T-helper 1 cell treated with Interleukin-12 subunit alpha and Interleukin-12 subunit beta and Interleukin-4 antibody, amounts not matched to agents 30 μg/mL and 1 μg/mL, for 36 hours (primary cell): ENCODE measurements around the gene CCSER1.
"Not testable (repeated sequence)": the region's sequence is repeated elsewhere in the genome, so short reads cannot be mapped to it uniquely, and the experiment has no call there.

Source experiments
- H3K27ac Mint-ChIP-seq: one replicate; pipeline ENCODE4 v1.8.0; 2021; ENCODE audit warnings: mild to moderate bottlenecking, mixed read lengths
- H3K27me3 Mint-ChIP-seq: one replicate; pipeline ENCODE4 v1.8.0; 2021; ENCODE audit warnings: low read depth, mixed read lengths
- H3K36me3 Mint-ChIP-seq: one replicate; pipeline ENCODE4 v1.8.0; 2021; ENCODE audit warnings: low read depth, mixed read lengths
- H3K4me1 Mint-ChIP-seq: one replicate; pipeline ENCODE4 v1.8.0; 2021; ENCODE audit warnings: low read depth, mixed read lengths
- H3K4me3 Mint-ChIP-seq: one replicate; pipeline ENCODE4 v1.8.0; 2021; ENCODE audit warnings: mild to moderate bottlenecking, moderate library complexity, mixed read lengths
- H3K9me3 Mint-ChIP-seq: one replicate; pipeline ENCODE4 v1.8.0; 2021; ENCODE audit warnings: mixed read lengths

The CCSER1 gene

DNA sequence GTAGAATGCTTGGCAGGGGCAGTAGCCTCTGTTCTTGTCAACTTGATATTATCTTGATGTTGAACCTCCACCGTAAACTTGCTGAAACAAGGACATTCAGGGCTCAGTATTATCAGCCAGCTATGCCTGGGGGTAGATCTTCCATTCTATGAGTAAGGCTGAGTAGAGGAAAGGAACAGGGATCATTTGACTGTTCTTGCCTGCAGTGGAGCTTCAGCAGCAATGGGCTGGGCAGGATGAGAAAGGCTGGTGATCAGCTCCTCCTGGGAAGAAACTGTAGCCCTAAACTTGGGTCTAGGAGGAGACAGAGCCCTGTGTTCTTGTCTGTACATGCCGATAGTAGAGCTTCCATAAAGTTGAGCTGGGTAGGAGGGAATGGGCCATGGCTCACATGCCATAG lies 127.2 kb downstream of the CCSER1 start:
- Mint-ChIP-seq H3K27ac (no peak overlapping the region), H3K4me3 (no peak overlapping the region), H3K4me1 (no peaks in the 10 kb centered on the region), H3K27me3 (no peaks in the 10 kb centered on the region), H3K36me3 (no peaks in the 10 kb centered on the region), H3K9me3 (no peaks in the 10 kb centered on the region)

DNA sequence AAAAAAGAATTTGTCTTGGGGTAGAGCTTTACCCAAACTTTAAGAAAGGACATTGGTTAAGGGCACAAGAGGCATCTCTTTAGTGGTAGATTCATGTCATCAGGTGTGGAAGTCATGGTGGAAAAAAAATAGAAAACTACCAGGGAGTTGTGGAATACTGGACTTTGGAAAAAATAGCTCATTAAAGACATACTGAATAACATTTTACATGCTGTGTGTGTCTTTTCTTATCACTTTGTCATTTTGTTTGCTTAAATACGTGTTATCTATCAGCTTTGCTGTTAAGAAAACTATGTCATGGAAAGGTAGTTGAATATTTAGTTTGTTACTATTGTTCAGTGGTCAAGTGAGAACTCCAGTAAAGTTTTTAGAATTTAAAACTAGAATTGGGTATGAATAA lies 147.0 kb downstream of the CCSER1 start:
- H3K27ac Mint-ChIP-seq: no peak overlapping the region

DNA sequence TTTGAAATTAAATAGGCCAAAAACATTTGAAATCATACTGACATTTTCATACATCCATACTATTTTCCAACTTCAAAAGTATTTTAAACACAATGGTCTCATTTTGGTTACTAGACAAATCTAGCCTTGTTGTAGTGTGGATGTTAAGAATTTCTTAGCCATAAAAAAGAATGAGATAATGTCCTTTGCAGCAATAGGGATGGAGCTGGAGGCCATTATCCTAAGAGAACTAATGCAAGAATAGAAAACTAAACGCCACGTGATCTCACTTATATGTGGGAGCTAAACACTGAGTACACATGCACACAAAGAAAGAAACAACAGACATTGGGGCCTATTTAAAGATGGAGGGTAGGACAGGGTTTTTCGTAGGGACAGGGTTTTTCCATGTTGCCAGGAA lies 153.8 kb downstream of the CCSER1 start:
- no peaks in the 10 kb centered on the region for H3K27me3 Mint-ChIP-seq
- H3K27ac Mint-ChIP-seq: no peak overlapping the region
- no peaks in the 10 kb centered on the region for H3K36me3 Mint-ChIP-seq
- H3K4me1 Mint-ChIP-seq: no peaks in the 10 kb centered on the region
- H3K9me3 Mint-ChIP-seq: no peaks in the 10 kb centered on the region
- no peak overlapping the region for H3K4me3 Mint-ChIP-seq

More for the DNA sequence above, 147.0 kb downstream of the CCSER1 start:
- Mint-ChIP-seq H3K27me3 (no peaks in the 10 kb centered on the region), H3K4me3 (no peak overlapping the region), H3K9me3 (no peaks in the 10 kb centered on the region), H3K36me3 (no peaks in the 10 kb centered on the region), H3K4me1 (no peaks in the 10 kb centered on the region)

DNA sequence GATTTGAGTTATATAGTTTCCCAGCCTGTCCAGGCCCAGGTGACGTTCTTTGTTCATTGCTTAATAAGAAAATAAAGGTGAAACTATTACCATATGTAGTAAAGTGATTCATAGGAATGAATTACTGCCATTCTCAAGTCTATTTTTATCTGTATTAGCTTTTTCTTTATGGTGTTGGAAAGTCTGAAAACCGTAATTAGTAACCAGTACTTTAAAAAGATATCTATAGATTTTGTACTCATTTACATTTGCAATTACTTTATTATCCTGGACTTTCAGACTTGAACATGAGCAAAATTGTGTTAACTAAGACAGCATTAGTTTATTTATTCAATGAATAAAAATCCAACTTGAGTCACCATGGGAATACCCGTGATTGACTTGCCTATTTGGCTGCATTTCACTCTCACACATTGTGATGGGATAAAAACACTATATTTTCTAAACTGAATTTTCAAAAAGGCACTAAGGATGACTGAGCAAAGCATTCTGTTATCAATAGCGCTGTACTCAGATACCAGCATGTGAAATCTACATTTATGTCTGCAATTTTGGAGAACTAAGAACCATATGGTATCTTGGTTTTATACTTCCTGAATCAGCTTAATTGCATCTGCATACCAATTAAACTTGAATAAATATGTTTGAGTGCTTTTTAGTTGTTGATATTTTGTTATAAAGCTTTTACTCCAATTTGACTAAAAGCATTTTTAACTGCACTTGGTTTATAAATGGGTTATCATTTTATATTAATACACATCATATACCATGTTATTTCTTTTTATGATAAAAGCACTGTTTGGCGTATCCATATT lies 154.6 kb downstream of the CCSER1 start:
- Mint-ChIP-seq H3K27me3 (no peaks in the 10 kb centered on the region), H3K4me3 (no peak overlapping the region), H3K9me3 (no peaks in the 10 kb centered on the region), H3K36me3 (no peaks in the 10 kb centered on the region), H3K4me1 (no peaks in the 10 kb centered on the region), H3K27ac (no peak overlapping the region)

DNA sequence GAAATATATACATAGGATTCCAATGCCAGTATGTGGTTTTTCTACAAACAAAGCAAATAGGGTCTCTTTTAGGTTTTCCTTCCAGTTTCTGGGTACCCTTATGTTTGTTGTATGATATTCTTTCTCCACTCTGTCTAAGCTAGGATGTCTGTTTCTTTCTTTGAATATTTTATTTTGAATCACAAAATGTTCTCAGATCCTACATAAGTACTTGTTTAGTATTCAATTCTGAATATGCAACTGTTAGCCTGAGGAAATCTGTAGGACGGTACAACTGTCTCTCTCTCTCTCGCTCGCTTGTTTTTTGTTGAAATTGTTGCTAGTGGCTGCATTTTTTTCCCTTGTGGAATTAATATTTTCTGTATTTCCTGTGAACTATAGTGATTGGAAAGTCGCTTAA lies 163.2 kb downstream of the CCSER1 start:
- Mint-ChIP-seq H3K27ac (no peak overlapping the region), H3K36me3 (no peaks in the 10 kb centered on the region), H3K4me1 (no peaks in the 10 kb centered on the region), H3K4me3 (no peak overlapping the region), H3K9me3 (no peaks in the 10 kb centered on the region), H3K27me3 (no peaks in the 10 kb centered on the region)

DNA sequence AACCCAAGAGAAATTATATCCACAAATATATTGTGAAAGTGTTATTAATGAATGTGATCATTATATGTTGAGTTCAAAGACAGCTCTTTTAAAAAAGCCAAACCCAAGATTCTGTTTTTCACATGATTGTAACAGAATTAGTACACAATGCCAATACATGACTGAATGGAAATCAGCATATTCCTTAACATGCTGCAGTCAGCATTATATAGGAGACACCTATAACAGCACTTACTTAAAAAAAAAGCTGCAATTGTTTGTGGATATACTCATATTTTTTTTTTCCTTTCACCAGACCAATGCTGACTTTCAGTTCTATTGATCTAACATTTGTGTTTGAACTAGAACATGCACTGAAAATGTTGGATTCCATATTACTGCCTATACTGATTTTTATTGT lies 165.2 kb downstream of the CCSER1 start:
- H3K27ac Mint-ChIP-seq: no peak overlapping the region
- no peak overlapping the region for H3K4me3 Mint-ChIP-seq
- no peaks in the 10 kb centered on the region for H3K27me3 Mint-ChIP-seq
- H3K36me3 Mint-ChIP-seq: no peaks in the 10 kb centered on the region
- H3K4me1 Mint-ChIP-seq: no peaks in the 10 kb centered on the region
- no peaks in the 10 kb centered on the region for H3K9me3 Mint-ChIP-seq

DNA sequence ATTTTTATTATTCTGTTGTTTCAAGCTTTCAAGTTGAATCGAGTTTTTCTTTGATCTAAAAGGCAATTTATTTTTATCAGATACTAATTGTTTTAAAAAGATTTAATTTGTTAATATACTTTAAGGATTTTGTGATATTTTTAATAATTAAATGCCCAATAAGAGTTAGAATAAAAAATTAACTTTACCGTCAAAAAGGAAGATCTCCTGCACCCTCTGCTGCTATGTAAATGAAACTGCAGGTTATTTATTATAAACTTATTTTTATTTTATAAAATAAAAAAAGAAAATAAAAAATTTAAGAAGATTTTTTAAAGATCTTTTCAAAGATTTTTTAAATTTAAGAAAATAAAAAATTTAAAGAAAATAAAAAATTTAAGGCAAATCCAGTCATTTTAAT lies 166.1 kb downstream of the CCSER1 start:
- no peak overlapping the region for H3K4me3 Mint-ChIP-seq
- no peaks in the 10 kb centered on the region for H3K4me1 Mint-ChIP-seq
- H3K27me3 Mint-ChIP-seq: no peaks in the 10 kb centered on the region
- no peaks in the 10 kb centered on the region for H3K9me3 Mint-ChIP-seq
- no peaks in the 10 kb centered on the region for H3K36me3 Mint-ChIP-seq
- no peak overlapping the region for H3K27ac Mint-ChIP-seq

DNA sequence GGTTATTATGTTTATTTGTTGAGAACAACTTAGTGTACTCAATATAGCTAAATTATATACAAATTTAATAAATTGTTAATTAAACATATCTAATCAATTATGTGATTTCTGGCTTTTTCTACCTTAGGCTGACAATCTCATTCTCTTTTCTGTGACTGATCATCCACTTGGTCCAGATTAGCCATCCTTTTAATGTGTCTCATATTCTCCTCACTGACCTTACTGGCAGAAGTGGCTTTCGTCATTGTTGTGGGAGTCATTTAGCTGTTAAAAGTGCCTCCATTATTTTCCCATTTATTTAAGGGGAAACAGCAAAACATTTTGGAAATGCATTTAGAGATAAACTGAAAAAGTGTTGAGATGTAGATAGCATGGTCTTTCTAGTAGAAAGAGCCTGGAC lies 172.2 kb downstream of the CCSER1 start:
- H3K4me1 Mint-ChIP-seq: no peaks in the 10 kb centered on the region
- no peak overlapping the region for H3K4me3 Mint-ChIP-seq
- no peaks in the 10 kb centered on the region for H3K36me3 Mint-ChIP-seq
- no peak overlapping the region for H3K27ac Mint-ChIP-seq
- H3K9me3 Mint-ChIP-seq: no peaks in the 10 kb centered on the region
- no peaks in the 10 kb centered on the region for H3K27me3 Mint-ChIP-seq

DNA sequence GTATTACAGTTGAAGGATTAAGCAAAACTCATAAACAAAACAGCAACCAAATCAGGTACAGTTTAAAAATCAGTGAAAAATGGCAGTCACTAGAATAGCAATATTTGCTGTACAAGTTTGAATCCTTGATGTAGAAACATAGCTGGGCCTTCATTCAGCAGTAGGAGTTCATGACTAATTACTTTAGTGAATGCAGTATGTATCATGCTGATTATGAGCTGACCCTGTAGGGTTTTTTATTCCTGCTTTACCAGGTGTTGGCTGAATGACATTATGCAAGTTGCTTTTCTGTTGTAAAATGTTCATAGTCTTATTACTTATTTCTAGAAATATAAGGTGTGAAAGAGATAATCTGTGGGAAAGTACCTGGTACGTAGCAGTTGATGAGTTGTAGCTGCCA lies 179.6 kb downstream of the CCSER1 start:
- Mint-ChIP-seq H3K36me3 (no peaks in the 10 kb centered on the region), H3K27ac (no peak overlapping the region), H3K9me3 (no peaks in the 10 kb centered on the region), H3K27me3 (no peaks in the 10 kb centered on the region), H3K4me1 (no peaks in the 10 kb centered on the region), H3K4me3 (no peak overlapping the region)

DNA sequence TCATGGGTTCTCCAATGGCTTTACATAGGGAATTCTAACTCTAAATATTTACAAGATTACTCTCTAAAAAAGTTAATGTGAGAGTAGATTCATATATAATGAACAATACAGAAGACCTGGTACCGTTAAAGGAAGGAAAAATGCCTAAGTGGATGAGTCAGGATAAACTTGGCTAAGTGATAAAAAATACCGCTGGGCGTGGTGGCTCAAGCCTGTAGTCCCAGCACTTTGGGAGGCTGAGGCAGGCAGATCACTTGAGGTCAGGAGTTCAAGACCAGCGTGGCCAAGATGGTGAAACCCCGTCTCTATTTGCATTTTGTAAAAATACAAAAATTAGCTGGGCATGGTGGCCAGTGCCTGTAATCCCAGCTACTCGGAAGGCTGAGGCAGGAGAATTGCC lies 189.9 kb downstream of the CCSER1 start:
- not testable (repeated sequence) for H3K27me3 Mint-ChIP-seq, H3K4me1 Mint-ChIP-seq, H3K4me3 Mint-ChIP-seq, H3K27ac Mint-ChIP-seq, H3K9me3 Mint-ChIP-seq, H3K36me3 Mint-ChIP-seq

DNA sequence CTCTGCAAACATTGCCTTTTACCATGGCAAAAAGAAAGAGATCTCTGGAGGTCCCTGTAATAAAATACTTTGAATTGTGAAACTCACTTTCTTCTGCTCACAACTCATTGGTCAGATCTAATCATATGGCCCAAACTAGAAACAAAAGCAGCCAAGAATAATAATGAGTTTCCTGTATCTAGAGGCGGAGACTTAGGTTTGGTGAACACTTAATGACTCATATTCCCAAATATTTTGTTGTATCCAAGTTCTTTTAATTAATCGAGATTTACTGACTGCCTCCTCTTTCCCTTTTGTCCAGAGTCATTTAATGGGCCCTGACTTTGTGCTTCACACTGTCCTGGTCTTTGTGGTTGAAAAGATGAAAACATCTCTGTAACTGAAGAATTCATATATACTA lies 190.6 kb downstream of the CCSER1 start:
- Mint-ChIP-seq H3K27ac (no peak overlapping the region), H3K9me3 (no peaks in the 10 kb centered on the region), H3K4me3 (no peak overlapping the region), H3K27me3 (no peaks in the 10 kb centered on the region), H3K36me3 (no peaks in the 10 kb centered on the region), H3K4me1 (no peaks in the 10 kb centered on the region)

DNA sequence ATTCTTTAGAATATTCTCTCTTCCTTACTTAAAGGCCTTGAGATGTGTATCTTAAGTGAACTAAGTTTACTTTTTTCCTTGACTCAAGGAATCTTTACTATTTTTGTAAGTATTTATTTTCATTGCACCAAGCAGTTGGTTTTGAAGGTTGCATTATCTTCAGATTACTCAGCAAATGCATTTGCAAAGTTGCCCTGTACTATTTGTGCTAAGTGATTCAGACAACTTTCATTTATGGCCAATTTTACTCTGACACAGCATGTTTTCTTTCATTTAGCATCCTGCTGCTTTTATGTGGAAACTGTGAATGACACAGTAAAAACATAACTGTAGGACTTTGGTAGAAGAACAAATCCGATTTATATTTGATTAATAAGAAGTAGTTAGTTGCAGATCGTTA lies 191.0 kb downstream of the CCSER1 start:
- Mint-ChIP-seq H3K4me1 (no peaks in the 10 kb centered on the region), H3K9me3 (no peaks in the 10 kb centered on the region), H3K36me3 (no peaks in the 10 kb centered on the region), H3K27me3 (no peaks in the 10 kb centered on the region), H3K27ac (no peak overlapping the region), H3K4me3 (no peak overlapping the region)

DNA sequence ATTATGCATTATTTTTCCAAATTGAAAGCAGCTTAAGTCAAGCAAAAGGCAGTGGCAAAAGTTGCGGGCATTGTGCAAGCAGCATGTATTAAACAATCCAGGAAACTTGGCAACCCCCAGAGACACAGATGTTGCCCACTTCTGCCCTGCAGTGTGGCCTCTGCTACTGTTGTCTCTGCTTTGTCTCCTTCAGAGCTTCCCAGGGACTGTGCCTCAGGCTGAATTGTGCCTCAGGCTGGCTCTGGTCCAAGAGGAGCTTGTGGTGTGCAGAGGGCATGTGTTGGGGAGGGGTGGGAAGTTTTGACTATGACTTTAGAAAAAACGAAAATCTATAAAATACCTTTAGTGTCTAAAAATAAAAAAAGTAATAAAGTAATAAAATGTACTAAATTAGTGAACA lies 201.4 kb downstream of the CCSER1 start:
- Mint-ChIP-seq H3K36me3 (no peaks in the 10 kb centered on the region), H3K27me3 (no peaks in the 10 kb centered on the region), H3K9me3 (no peaks in the 10 kb centered on the region), H3K4me3 (no peak overlapping the region), H3K27ac (no peak overlapping the region), H3K4me1 (no peaks in the 10 kb centered on the region)

DNA sequence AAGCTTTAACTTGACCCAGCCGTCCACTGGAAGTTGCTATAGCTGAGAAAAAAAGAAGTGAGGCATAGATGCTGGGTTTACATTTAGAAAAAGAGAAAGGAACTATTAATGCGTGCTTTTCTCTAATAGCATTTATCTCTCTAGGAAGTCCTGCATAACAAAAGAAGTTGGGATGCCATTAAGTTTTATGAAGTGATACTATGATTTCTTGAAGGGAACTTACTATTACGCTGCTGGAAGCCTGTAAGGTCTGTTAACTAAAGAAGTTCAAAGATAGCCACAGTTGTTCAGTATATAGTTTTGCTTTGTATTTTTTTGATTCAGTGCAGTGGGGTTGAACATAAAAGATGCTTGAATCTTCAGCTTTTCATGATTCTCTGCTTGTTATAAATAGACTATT lies 203.4 kb downstream of the CCSER1 start:
- Mint-ChIP-seq H3K36me3 (no peaks in the 10 kb centered on the region), H3K9me3 (no peaks in the 10 kb centered on the region), H3K4me1 (no peaks in the 10 kb centered on the region), H3K27ac (no peak overlapping the region), H3K4me3 (no peak overlapping the region), H3K27me3 (no peaks in the 10 kb centered on the region)

DNA sequence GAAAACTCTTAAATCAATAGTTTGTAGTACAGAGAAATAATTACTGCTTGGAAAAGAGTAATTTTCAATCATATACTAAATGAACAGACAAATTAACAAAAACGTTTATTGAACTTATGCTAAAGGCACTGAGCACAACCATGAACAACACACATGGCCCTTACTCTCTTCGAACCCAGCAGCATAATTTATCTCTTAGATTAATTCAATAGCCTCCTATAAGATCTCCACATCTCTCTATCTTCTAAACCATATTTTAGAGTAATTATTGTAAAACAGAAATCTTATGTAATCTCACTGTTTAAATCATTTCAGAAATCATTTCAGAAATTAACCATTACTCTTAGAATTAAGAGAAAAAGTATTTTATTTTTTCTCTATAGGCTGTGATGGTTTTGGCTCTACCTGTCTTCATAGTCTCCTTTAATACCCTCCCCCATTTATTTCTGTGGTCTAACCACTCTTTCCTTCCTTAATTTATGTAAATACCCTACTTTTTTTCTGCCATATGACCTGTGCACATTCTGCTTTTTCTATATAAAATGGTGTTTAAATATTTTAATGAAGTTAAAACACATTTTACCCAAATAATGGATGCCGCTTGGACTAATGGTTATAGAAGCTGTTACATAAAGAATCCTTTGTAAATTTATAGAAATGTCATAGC lies 218.5 kb downstream of the CCSER1 start:
- Mint-ChIP-seq H3K36me3 (no peaks in the 10 kb centered on the region), H3K27ac (no peak overlapping the region), H3K9me3 (no peaks in the 10 kb centered on the region), H3K27me3 (no peaks in the 10 kb centered on the region), H3K4me1 (no peaks in the 10 kb centered on the region), H3K4me3 (no peak overlapping the region)
